ENCODE results near the gene TMF1.

Gene TMF1

GRCh38 chr3:69080233-69080920 is 28.2 kb upstream of the TMF1 start, which contains the start of gene UBA3:
Gene UBA3 (minus strand): TSS chr3:69080365. CDS start chr3:69080353, 12 bp downstream.
- DNase-seq (ENCODE audit: low read depth in 2 of 2), result peak; percentile 89 to 90

- no peak for DNase-seq (ENCODE audit: low read depth in 2 of 2)
Observed at GRCh38 chr3:69079269-69080159, 27.4 kb upstream of the TMF1 start.

GRCh38 chr3:69072928-69073327 is 20.8 kb upstream of the TMF1 start:
- no peak for DNase-seq (ENCODE audit: low read depth in 2 of 2)

- no peak for DNase-seq (ENCODE audit: low read depth in 2 of 2)
Observed at GRCh38 chr3:69066121-69066520, 14.0 kb upstream of the TMF1 start.

GRCh38 chr3:69065318-69065964 is 13.3 kb upstream of the TMF1 start:
- DNase-seq (ENCODE audit: low read depth in 2 of 2), result no peak

- DNase-seq (ENCODE audit: low read depth in 2 of 2), result no peak
Observed at GRCh38 chr3:69063636-69064035, 11.5 kb upstream of the TMF1 start.

- DNase-seq (ENCODE audit: low read depth in 2 of 2), result no peak
Observed at GRCh38 chr3:69059688-69060087, 7.6 kb upstream of the TMF1 start.

GRCh38 chr3:69058947-69059224 is 6.8 kb upstream of the TMF1 start:
- no peak for DNase-seq (ENCODE audit: low read depth in 2 of 2)

GRCh38 chr3:69058180-69058946 is 6.2 kb upstream of the TMF1 start:
- no peak for DNase-seq (ENCODE audit: low read depth in 2 of 2)

GRCh38 chr3:69052472-69052898 is 352 bp upstream of the TMF1 start:
- no peak for DNase-seq (ENCODE audit: low read depth in 2 of 2)

GRCh38 chr3:69048990-69049389 is 3.1 kb downstream of the TMF1 start:
- no peak for DNase-seq (ENCODE audit: low read depth in 2 of 2)

GRCh38 chr3:69044608-69045007 is 7.5 kb downstream of the TMF1 start:
- no peak for DNase-seq (ENCODE audit: low read depth in 2 of 2)

GRCh38 chr3:69033470-69033869 is 18.7 kb downstream of the TMF1 start:
- DNase-seq (ENCODE audit: low read depth in 2 of 2), result no peak

- DNase-seq (ENCODE audit: low read depth in 2 of 2), result no peak
Observed at GRCh38 chr3:69032737-69033136, 19.4 kb downstream of the TMF1 start.

- no peak for DNase-seq (ENCODE audit: low read depth in 2 of 2)
Observed at GRCh38 chr3:69032142-69032541, 20.0 kb downstream of the TMF1 start.

- DNase-seq (ENCODE audit: low read depth in 2 of 2), result no peak
Observed at GRCh38 chr3:69031635-69032034, 20.5 kb downstream of the TMF1 start.

GRCh38 chr3:69020857-69021256 is 31.3 kb downstream of the TMF1 start:
- DNase-seq (ENCODE audit: low read depth in 2 of 2), result no peak

- no peak for DNase-seq (ENCODE audit: low read depth in 2 of 2)
Observed at GRCh38 chr3:69020424-69020823, 31.7 kb downstream of the TMF1 start.

- DNase-seq (ENCODE audit: low read depth in 2 of 2), result no peak
Observed at GRCh38 chr3:69016901-69017300, 35.2 kb downstream of the TMF1 start.

GRCh38 chr3:69016102-69016501 is 36.0 kb downstream of the TMF1 start:
- DNase-seq (ENCODE audit: low read depth in 2 of 2), result no peak

- DNase-seq (ENCODE audit: low read depth in 2 of 2), result no peak
Observed at GRCh38 chr3:69014022-69014580, 38.0 kb downstream of the TMF1 start.

Measured in stimulated activated CD8-positive, alpha-beta memory T cell treated with anti-CD3 and anti-CD28 coated beads, Interleukin-15, amount 100 ng/mL, for 48 hours (primary cell).